A673 (cell line): ENCODE measurements around the gene ALDH5A1. TPM values are rescaled to one million over a fixed set of nuclear protein-coding genes. Genes with fewer than 3 reads are reported as not detected.

Experiments
- BruUV-seq: library from RNA; stranded (reverse); fragments of 400-500 nt; replicated peaks from 2 replicates; lab custom pipeline; 2021; lab: Mats Ljungman, UMichigan
- CTCF ChIA-PET: fragments of 300-600 bp; sonication (Branson Sonifier 250); formaldehyde crosslinking; loops from one replicate; lab custom pipeline; 2022; ENCODE audit warnings: antibody characterized with exemption; lab: Charles Lee
- POLR2A ChIA-PET: fragments of 300-600 bp; sonication (Branson Sonifier 250); formaldehyde crosslinking; loops from one replicate; lab custom pipeline; 2022; ENCODE audit warnings: antibody characterized with exemption; ENCODE audit not compliant: low non-redundant PET; lab: Charles Lee
- DNase-seq: peaks from one replicate; pipeline ENCODE4 v3.0.0-alpha.2; 2015; ENCODE audit warnings: low spot score
- H3K27ac ChIP-seq: fragments of 200-600 bp; sonication (generic); 2 replicates; pipeline ENCODE4 v1.5.1; 2016; ENCODE audit warnings: mixed run types, low read depth, mild to moderate bottlenecking, mixed read lengths, antibody characterized with exemption, low read length; ENCODE audit not compliant: poor library complexity, severe bottlenecking
- H3K27me3 ChIP-seq: fragments of 200-600 bp; sonication (generic); replicated peaks from 2 replicates; pipeline ENCODE4 v1.6.1; 2017; ENCODE audit warnings: mixed run types, low read depth, mild to moderate bottlenecking, mixed read lengths, antibody characterized with exemption, low read length; ENCODE audit not compliant: insufficient read depth, poor library complexity
- H3K36me3 ChIP-seq: fragments of 200-600 bp; sonication (generic); 2 replicates; pipeline ENCODE4 v1.6.1; 2016; ENCODE audit warnings: mixed run types, mild to moderate bottlenecking, mixed read lengths, antibody characterized with exemption, low read length; ENCODE audit not compliant: insufficient read depth, poor library complexity, severe bottlenecking
- H3K4me1 ChIP-seq: fragments of 200-600 bp; sonication (generic); 2 replicates; pipeline ENCODE4 v1.6.1; 2017; ENCODE audit warnings: mixed run types, mild to moderate bottlenecking, mixed read lengths, antibody characterized with exemption, low read length; ENCODE audit not compliant: insufficient read depth, poor library complexity, severe bottlenecking
- H3K4me3 ChIP-seq: fragments of 200-600 bp; sonication (generic); 2 replicates; pipeline ENCODE4 v1.5.1; 2016; ENCODE audit warnings: low read depth, mixed run types, mild to moderate bottlenecking, mixed read lengths, low read length; ENCODE audit not compliant: poor library complexity, severe bottlenecking
- H3K9me3 ChIP-seq: fragments of 200-600 bp; sonication (generic); 2 replicates; pipeline ENCODE4 v1.6.1; 2016; ENCODE audit warnings: mixed run types, low read depth, mild to moderate bottlenecking, mixed read lengths, antibody characterized with exemption, low read length; ENCODE audit not compliant: poor library complexity, severe bottlenecking
- CTCF ChIP-seq: fragments of 300-800, 200-600 bp; sonication (generic); conservative IDR thresholded peaks from 2 replicates; pipeline ENCODE4 v1.5.1; 2017; ENCODE audit warnings: low read depth, mild to moderate bottlenecking, antibody characterized with exemption, low read length, moderate library complexity, mixed read lengths
- EZH2 ChIP-seq: fragments of 200-600 bp; sonication (generic); IDR thresholded peaks from 2 replicates; pipeline ENCODE4 v1.6.1; 2017; ENCODE audit warnings: borderline replicate concordance, low read depth, mild to moderate bottlenecking, mixed read lengths, antibody characterized with exemption, low read length; ENCODE audit not compliant: poor library complexity, severe bottlenecking
- intact Hi-C: fragments of 100-400 bp; cut with micrococcal nuclease; formaldehyde crosslinking; loops from one replicate; pipeline ENCODE4 v1.10.0; 2022; ENCODE audit not compliant: unreplicated experiment
- total RNA-seq: library from RNA; stranded (reverse); gene quantifications from 2 replicates; pipeline ENCODE4 v1.2.3, GENCODE V29; 2021

ALDH5A1 gene
- total RNA-seq, 1 experiment from 2014 or later = 4.1 TPM

GRCh38 chr6:24480705-24481104 is 14.1 kb upstream of the ALDH5A1 start:
- H3K27me3 ChIP-seq = no peaks in the 10 kb centered on the region
- no peaks in the 10 kb centered on the region for H3K4me1 ChIP-seq
- intact Hi-C loops = no loop called here
- no peak for TF ChIP-seq CTCF
- no peak for TF ChIP-seq EZH2
- DNase-seq = no peak
- H3K27ac ChIP-seq = no peak overlapping the region
- ChIA-PET CTCF (interaction anchor here (0.6 kb wide), 1 partner anchor 11 kb away, joined by 9 read pairs; no protein-coding TSS in a partner anchor), POLR2A (no interaction called here)
- H3K9me3 ChIP-seq = no peaks in the 10 kb centered on the region
- H3K4me3 ChIP-seq = no peak overlapping the region
- no TSS peak for BruUV-seq
- no peaks in the 10 kb centered on the region for H3K36me3 ChIP-seq

GRCh38 chr6:24481449-24481848 is 13.3 kb upstream of the ALDH5A1 start:
- ChIA-PET POLR2A (interaction anchor here (0.7 kb wide), 1 partner anchor 656 kb away, joined by 15 read pairs; no protein-coding TSS in a partner anchor), CTCF (no interaction called here)
- intact Hi-C loops = no loop called here
- H3K4me1 ChIP-seq = no peaks in the 10 kb centered on the region
- BruUV-seq = no TSS peak
- TF ChIP-seq CTCF (no peak), EZH2 (no peak)
- no peak for DNase-seq
- no peak overlapping the region for H3K4me3 ChIP-seq
- H3K27me3 ChIP-seq = no peaks in the 10 kb centered on the region
- no peak overlapping the region for H3K27ac ChIP-seq
- H3K36me3 ChIP-seq = no peaks in the 10 kb centered on the region
- no peaks in the 10 kb centered on the region for H3K9me3 ChIP-seq

- Histone ChIP-seq H3K4me1 (no peaks in the 10 kb centered on the region), H3K36me3 (no peaks in the 10 kb centered on the region), H3K27me3 (no peaks in the 10 kb centered on the region), H3K27ac (no peak overlapping the region), H3K9me3 (no peaks in the 10 kb centered on the region), H3K4me3 (no peak overlapping the region)
- no peak for DNase-seq
- POLR2A ChIA-PET = no interaction called here
- TF ChIP-seq EZH2 = no peak
- TF ChIP-seq CTCF = no peak
- no TSS peak for BruUV-seq
- intact Hi-C loops = no loop called here
- CTCF ChIA-PET = no interaction called here
These were observed 10.0 kb upstream of the ALDH5A1 start for GRCh38 chr6:24484657-24485323.
